ENCODE measurements around the gene TLCD1. TPM values are rescaled to one million over a fixed set of nuclear protein-coding genes. Genes with fewer than 3 reads are reported as not detected.

The TLCD1 gene
- total and polyA plus RNA-seq, 10 of the 15 experiments (the other 5 are each of a cell fraction or from before 2014, with no cell fraction given): 2.9 to 19.8 (median 7.7) TPM

DNA sequence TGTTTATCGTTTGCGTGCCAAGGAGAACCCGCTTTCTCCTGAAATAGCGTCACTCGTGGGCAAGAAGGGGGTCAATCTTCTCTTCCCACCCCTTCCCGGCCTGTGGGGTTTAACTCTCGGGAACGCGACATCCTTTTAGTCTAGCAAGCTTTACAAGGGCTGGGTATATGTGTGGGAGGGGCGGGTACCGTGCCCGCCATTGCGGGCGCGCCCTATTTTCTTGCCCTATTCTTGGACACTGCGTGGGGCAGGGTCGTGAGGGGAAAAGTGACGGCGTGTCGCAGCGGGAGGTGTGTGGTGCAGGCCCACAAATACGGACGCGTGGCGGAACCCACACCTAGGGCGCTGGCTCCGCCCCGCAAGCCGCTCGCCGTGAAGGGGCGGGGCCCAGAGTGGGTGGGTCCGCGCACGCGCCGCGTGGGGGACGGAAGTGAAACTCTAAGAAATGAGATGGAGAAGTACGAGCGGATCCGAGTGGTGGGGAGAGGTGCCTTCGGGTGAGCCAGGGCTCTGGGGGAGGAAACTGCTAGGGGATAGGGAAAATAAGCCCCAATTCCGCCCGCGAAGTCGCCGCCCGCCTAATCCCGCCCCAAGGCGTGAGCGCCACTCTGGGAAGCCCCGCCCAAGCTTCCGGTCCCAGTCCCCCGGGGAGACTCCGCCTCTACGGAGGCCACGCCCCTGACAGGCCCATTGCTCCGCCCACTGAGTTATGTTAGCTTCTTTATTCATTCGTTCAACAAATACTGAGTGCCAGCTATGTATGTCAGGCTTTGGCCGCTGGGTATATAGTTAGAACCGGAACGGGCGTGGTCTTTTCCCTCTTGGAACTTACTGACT is 2.5 kb upstream of the TLCD1 start, which contains the start of gene NEK8 (continued):
- TF ChIP-seq, protein P1, sequence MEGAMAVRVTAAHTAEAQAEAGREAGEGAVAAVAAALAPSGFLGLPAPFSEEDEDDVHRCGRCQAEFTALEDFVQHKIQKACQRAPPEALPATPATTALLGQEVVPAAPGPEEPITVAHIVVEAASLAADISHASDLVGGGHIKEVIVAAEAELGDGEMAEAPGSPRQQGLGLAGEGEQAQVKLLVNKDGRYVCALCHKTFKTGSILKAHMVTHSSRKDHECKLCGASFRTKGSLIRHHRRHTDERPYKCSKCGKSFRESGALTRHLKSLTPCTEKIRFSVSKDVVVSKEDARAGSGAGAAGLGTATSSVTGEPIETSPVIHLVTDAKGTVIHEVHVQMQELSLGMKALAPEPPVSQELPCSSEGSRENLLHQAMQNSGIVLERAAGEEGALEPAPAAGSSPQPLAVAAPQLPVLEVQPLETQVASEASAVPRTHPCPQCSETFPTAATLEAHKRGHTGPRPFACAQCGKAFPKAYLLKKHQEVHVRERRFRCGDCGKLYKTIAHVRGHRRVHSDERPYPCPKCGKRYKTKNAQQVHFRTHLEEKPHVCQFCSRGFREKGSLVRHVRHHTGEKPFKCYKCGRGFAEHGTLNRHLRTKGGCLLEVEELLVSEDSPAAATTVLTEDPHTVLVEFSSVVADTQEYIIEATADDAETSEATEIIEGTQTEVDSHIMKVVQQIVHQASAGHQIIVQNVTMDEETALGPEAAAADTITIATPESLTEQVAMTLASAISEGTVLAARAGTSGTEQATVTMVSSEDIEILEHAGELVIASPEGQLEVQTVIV (IDR thresholded peaks at IDR 0.05; ENCODE audit: borderline replicate concordance, partially characterized antibody): no peak

DNA sequence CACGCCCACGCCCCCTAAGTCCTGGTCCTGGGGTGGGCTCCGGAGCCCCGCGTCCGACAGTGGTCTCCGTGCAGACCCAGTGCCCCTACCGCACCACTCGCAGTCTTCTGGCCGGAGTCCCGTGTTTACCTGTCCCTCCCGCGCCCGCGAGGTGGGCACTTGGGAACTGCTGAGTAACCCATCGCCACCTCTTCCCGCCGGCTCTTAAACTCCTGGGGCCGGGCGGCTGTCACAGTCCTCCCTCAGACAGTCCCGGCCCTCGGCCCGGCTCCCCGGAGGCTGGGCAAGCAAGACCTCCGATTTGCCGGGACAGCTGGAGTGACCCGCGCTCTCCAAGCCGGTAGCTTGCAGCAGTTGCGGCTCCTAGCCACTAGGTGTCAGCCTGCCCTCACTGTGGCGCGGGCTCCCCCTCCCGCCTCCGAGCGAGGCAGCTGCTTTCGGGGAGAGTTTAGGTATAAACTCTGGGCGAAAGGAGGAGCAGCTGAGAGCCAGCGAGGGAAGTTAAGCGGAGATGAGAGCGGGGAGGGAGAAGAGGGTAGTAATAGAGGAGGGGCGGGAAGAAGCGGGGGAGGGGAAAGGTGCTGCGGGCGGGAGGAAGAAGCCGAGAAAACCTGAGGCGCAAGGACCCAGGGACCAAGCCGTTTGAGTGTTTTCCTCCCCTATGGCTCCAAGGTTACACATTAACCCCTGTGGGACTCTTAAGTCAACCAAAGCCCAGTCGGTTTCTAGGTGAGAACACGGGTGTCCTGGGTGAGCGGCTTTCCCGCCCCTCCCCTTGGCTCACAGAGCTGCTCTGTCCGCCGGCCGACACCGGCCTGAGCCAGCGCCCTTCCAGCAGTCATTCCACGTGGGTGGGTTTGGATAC is 826 bp upstream of the TLCD1 start:
- Histone ChIP-seq H3K4me1 (ENCODE audit: control insufficient read depth, insufficient read depth, low read length) (peaks cover 23% of the 10 kb centered on the region), H3K27ac (ENCODE audit: control insufficient read depth, insufficient read depth) (peak overlapping the region; percentile 94), H3K79me2 (ENCODE audit: control insufficient read depth, insufficient read depth, low read length) (peaks cover 21% of the 10 kb centered on the region), H3K9ac (ENCODE audit: control insufficient read depth, insufficient read depth, low read length) (peak overlapping the region; percentile 77), H3K27me3 (replicated peaks in 1 of 2; ENCODE audit: control insufficient read depth in 2 of 2, insufficient read depth in 2 of 2, low read length in 1 of 2) (no peaks in the 10 kb centered on the region), H2AFZ (ENCODE audit: control insufficient read depth, low read depth, low read length) (peak overlapping the region; percentile 61), H3K36me3 (ENCODE audit: control insufficient read depth in 2 of 2, insufficient read depth in 2 of 2, low read length in 1 of 2) (peaks cover 12 to 17% of the 10 kb centered on the region in 2 experiments; a peak in 3 of 4 replicates), H3K4me3 (peak overlapping the region; percentile 67), H3K9me3 (replicated peaks; ENCODE audit: control insufficient read depth, insufficient read depth, low read length) (no peaks in the 10 kb centered on the region), H3K4me2 (ENCODE audit: control insufficient read depth, insufficient read depth) (peak overlapping the region; percentile 98), H4K20me1 (ENCODE audit: control insufficient read depth, insufficient read depth) (no peaks in the 10 kb centered on the region)
- peak; percentile 89 for FAIRE-seq
- under 1% methylated on average over 52 of the region's 57 CpGs for WGBS (ENCODE audit: insufficient coverage, insufficient replicate concordance, low lambda C conversion rate, missing lambda C conversion rate)
- in situ Hi-C loops (cut with MboI): loop anchor here (25.0 kb wide), 1 partner anchor 1265 kb away; the partner anchor contains the start of gene KSR1
- ChIA-PET RAD21 (ENCODE audit: unreplicated experiment) (interaction anchor here (0.6 to 6.8 kb wide), 45 partner anchors 7 to 658 kb away, joined by 3 to 375 read pairs (median 5); partner anchors contain the start of genes BLTP2, DHRS13, PHF12 and PIGS), SMC1A (ENCODE audit: uncharacterized antibody, unreplicated experiment) (interaction anchor here (0.8 to 11.3 kb wide), 24 partner anchors 8 to 390 kb away, joined by 3 to 326 read pairs (median 8); partner anchors contain the start of genes BLTP2, DHRS13, FAM222B and FLOT2), POLR2A (interaction anchor here (0.6 to 17.2 kb wide), 33 partner anchors 8 to 568 kb away, joined by 3 to 485 read pairs (median 5); partner anchors contain the start of genes BLTP2, FAM222B, PHF12 and PROCA1), CTCF (interaction anchor here (0.7 to 12.6 kb wide), 40 partner anchors 9 to 390 kb away, joined by 3 to 394 read pairs (median 6); partner anchors contain the start of genes BLTP2, DHRS13, FAM222B and FLOT2)
- peak; percentile 58 for ATAC-seq
- BruUV-seq (replicated peaks): no TSS peak
- peak; percentile 85 for DNase-seq (ENCODE audit: low read depth, low spot score)
- intact Hi-C loops (cut with micrococcal nuclease; ENCODE audit: unreplicated experiment): loop anchor here (1.0 to 10.0 kb wide), 8 partner anchors 23 to 388 kb away; partner anchors contain the start of genes DHRS13 and FAM222B
- TF ChIP-seq, protein P2, sequence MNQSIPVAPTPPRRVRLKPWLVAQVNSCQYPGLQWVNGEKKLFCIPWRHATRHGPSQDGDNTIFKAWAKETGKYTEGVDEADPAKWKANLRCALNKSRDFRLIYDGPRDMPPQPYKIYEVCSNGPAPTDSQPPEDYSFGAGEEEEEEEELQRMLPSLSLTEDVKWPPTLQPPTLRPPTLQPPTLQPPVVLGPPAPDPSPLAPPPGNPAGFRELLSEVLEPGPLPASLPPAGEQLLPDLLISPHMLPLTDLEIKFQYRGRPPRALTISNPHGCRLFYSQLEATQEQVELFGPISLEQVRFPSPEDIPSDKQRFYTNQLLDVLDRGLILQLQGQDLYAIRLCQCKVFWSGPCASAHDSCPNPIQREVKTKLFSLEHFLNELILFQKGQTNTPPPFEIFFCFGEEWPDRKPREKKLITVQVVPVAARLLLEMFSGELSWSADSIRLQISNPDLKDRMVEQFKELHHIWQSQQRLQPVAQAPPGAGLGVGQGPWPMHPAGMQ (IDR thresholded peaks at IDR 0.05; ENCODE audit: borderline replicate concordance): 0 out of 2 replicates have a peak, but pooled peaks have one; percentile 5
- TF ChIP-seq HDAC6 (IDR thresholded peaks at IDR 0.05; ENCODE audit: unreplicated experiment) (no peak), RELB (IDR thresholded peaks at IDR 0.05; ENCODE audit: low read depth) (peak; percentile 95)
- TF ChIP-seq, protein P3, sequence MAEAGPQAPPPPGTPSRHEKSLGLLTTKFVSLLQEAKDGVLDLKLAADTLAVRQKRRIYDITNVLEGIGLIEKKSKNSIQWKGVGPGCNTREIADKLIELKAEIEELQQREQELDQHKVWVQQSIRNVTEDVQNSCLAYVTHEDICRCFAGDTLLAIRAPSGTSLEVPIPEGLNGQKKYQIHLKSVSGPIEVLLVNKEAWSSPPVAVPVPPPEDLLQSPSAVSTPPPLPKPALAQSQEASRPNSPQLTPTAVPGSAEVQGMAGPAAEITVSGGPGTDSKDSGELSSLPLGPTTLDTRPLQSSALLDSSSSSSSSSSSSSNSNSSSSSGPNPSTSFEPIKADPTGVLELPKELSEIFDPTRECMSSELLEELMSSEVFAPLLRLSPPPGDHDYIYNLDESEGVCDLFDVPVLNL (IDR thresholded peaks at IDR 0.05; ENCODE audit: low read depth, low read length): peak; percentile 59; the same call in 1 of the 2 replicates
- TF ChIP-seq, protein P4, sequence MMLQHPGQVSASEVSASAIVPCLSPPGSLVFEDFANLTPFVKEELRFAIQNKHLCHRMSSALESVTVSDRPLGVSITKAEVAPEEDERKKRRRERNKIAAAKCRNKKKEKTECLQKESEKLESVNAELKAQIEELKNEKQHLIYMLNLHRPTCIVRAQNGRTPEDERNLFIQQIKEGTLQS (IDR thresholded peaks at IDR 0.05; ENCODE audit: borderline replicate concordance, extremely low read depth, low read depth, low read length): no peak
- TF ChIP-seq, protein P5, sequence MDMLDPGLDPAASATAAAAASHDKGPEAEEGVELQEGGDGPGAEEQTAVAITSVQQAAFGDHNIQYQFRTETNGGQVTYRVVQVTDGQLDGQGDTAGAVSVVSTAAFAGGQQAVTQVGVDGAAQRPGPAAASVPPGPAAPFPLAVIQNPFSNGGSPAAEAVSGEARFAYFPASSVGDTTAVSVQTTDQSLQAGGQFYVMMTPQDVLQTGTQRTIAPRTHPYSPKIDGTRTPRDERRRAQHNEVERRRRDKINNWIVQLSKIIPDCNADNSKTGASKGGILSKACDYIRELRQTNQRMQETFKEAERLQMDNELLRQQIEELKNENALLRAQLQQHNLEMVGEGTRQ (IDR thresholded peaks at IDR 0.05; ENCODE audit: borderline replicate concordance, low read depth, low read length): no peak

All from GM12878 (cell line).